ENCODE measurements around the gene NEK1. TPM values are rescaled to one million over a fixed set of nuclear protein-coding genes. Genes with fewer than 3 reads are reported as not detected.
A peak's percentile ranks its signal among the peaks of the same experiment; 100 is the strongest.

NEK1 gene
- total and polyA plus RNA-seq, 2 experiments from 2014 or later, result 9.3 to 19.5 TPM

- 0 out of 2 replicates have a peak, but pooled peaks cover 3% of the 10 kb centered on the region for H3F3A ChIP-seq (replicated peaks; ENCODE audit: low read depth)
- Mint-ChIP-seq H3K27me3 (ENCODE audit: insufficient read depth, low read depth, poor library complexity) (peaks cover 4% of the 10 kb centered on the region), H3K9me3 (no peaks in the 10 kb centered on the region; the same call in 2 of the 3 replicates), H3K4me1 (peaks cover 11% of the 10 kb centered on the region; the same call in 2 of the 3 replicates), H3K4me3 (no peak overlapping the region), H3K36me3 (ENCODE audit: low read depth) (no peaks in the 10 kb centered on the region), H3K27ac (no peak overlapping the region)
- DNase-seq (ENCODE audit: low spot score) (no peak), ATAC-seq (no peak)
- H3K27ac ChIP-seq (ENCODE audit: low read depth), result no peak overlapping the region
- peaks cover 16% of the 10 kb centered on the region for H3K4me1 ChIP-seq (ENCODE audit: insufficient read depth)
- H3K4me3 ChIP-seq, result no peak overlapping the region
- H3K36me3 ChIP-seq (ENCODE audit: insufficient read depth), result no peaks in the 10 kb centered on the region
- H3K9me2 ChIP-seq (ENCODE audit: insufficient read depth), result no peaks in the 10 kb centered on the region
- peaks cover 15% of the 10 kb centered on the region; the same call in 1 of the 2 replicates for H3K79me2 ChIP-seq (replicated peaks; ENCODE audit: insufficient read depth)
- no peak overlapping the region for H3K4me2 ChIP-seq
- H4K20me1 ChIP-seq (replicated peaks; ENCODE audit: insufficient read depth), result no peaks in the 10 kb centered on the region
- H3K27me3 ChIP-seq (ENCODE audit: insufficient read depth), result no peaks in the 10 kb centered on the region
- H2AFZ ChIP-seq, result peak overlapping the region; percentile 4; the same call in 1 of the 2 replicates
- no peak for TF ChIP-seq STAT1 (IDR thresholded peaks at IDR 0.05; ENCODE audit: unreplicated experiment)
- TF ChIP-seq CREB1 (CRISPR knock-in tag; IDR thresholded peaks at IDR 0.05; ENCODE audit: low read depth), result no peak
- no peak for TF ChIP-seq POLR2AphosphoS5 (IDR thresholded peaks at IDR 0.05; ENCODE audit: low read depth)
- no peak for TF ChIP-seq NANOG (IDR thresholded peaks at IDR 0.05; ENCODE audit: borderline replicate concordance)
- TF ChIP-seq CTCF (conservative IDR thresholded peaks at IDR 0.05; ENCODE audit: low read depth in 2 of 2), result no peak
- no peak for TF ChIP-seq ZNF462 (CRISPR knock-in tag; IDR thresholded peaks at IDR 0.05)
- TF ChIP-seq, protein P1, sequence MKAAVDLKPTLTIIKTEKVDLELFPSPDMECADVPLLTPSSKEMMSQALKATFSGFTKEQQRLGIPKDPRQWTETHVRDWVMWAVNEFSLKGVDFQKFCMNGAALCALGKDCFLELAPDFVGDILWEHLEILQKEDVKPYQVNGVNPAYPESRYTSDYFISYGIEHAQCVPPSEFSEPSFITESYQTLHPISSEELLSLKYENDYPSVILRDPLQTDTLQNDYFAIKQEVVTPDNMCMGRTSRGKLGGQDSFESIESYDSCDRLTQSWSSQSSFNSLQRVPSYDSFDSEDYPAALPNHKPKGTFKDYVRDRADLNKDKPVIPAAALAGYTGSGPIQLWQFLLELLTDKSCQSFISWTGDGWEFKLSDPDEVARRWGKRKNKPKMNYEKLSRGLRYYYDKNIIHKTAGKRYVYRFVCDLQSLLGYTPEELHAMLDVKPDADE (IDR thresholded peaks at IDR 0.05), result no peak
- no peak for TF ChIP-seq EZH2phosphoT487 (IDR thresholded peaks at IDR 0.05; ENCODE audit: unreplicated experiment)
- no peak for TF ChIP-seq JUNB (IDR thresholded peaks at IDR 0.05; ENCODE audit: unreplicated experiment)
- no peak for TF ChIP-seq ZNF114 (CRISPR knock-in tag; IDR thresholded peaks at IDR 0.05)
- no peak for TF ChIP-seq REST (IDR thresholded peaks at IDR 0.05; ENCODE audit: unreplicated experiment)
- no peak for TF ChIP-seq ZNF331 (CRISPR knock-in tag; IDR thresholded peaks at IDR 0.05; ENCODE audit: low read depth)
- no peak for TF ChIP-seq EZH2 (IDR thresholded peaks at IDR 0.05; ENCODE audit: low read depth, unreplicated experiment)
Observed at GRCh38 chr4:169615467-169616106, 3.2 kb upstream of the NEK1 start.
